Sigmoid colon (tissue), 7 donors: ENCODE measurements around the gene CCDC184. TPM values are rescaled to one million over a fixed set of nuclear protein-coding genes. Genes with fewer than 3 reads are reported as not detected.

Source experiments
- DNase-seq: peaks from one replicate; pipeline ENCODE4 v3.0.0-alpha.2; 2019
- H3K27ac ChIP-seq, 4 donors: fragments of 200-600 bp; sonication (generic); one replicate each; pipeline ENCODE4 v1.5.1; 2016 to 2019; ENCODE audit warnings: mild to moderate bottlenecking in 1 of 4
- H3K27me3 ChIP-seq, 3 donors: fragments of 200-600 bp; sonication (generic); one replicate each; pipeline ENCODE4 v1.5.1; 2019; ENCODE audit warnings: mild to moderate bottlenecking in 1 of 3
- H3K36me3 ChIP-seq, 4 donors: fragments of 200-600 bp; sonication (generic); one replicate each; pipeline ENCODE4 v1.5.1; 2016 to 2019
- H3K4me1 ChIP-seq, 4 donors: fragments of 200-600 bp; sonication (generic); one replicate each; pipeline ENCODE4 v1.5.1; 2017 to 2019
- H3K4me3 ChIP-seq, 4 donors: fragments of 200-600 bp; sonication (generic); one replicate each; pipeline ENCODE4 v1.5.1; 2017 to 2019; ENCODE audit warnings: mild to moderate bottlenecking in 2 of 4, moderate library complexity in 1 of 4
- H3K9me3 ChIP-seq, 4 donors: fragments of 200-600 bp in 3 of 4; sonication (generic) in 3 of 4; one replicate each; pipeline versions ENCODE4 v1.5.1 to v1.6.1; 2013 to 2019
- CTCF ChIP-seq, 4 experiments: fragments of 450-650 bp in 3 of 4; fragments of 200-600 bp in 1 of 4; IDR thresholded peaks; one replicate each; pipeline ENCODE4 v1.5.1; 2016 to 2019; ENCODE audit warnings: antibody characterized with exemption in 4 of 4, mild to moderate bottlenecking in 3 of 4, moderate library complexity in 2 of 4
- EP300 ChIP-seq, 4 donors: sonication (generic); formaldehyde crosslinking; IDR thresholded peaks; one replicate each; pipeline ENCODE4 v1.6.1; 2017; ENCODE audit warnings: antibody characterized with exemption in 4 of 4
- POLR2A ChIP-seq, 2 donors: fragments of 450-650 bp; IDR thresholded peaks; one replicate each; pipeline ENCODE4 v1.6.1; 2016; ENCODE audit warnings: antibody characterized with exemption in 2 of 2, mild to moderate bottlenecking in 2 of 2, moderate library complexity in 2 of 2
- POLR2AphosphoS5 ChIP-seq, 4 donors: sonication (generic); formaldehyde crosslinking; IDR thresholded peaks; one replicate each; pipeline ENCODE4 v1.6.1; 2017; ENCODE audit warnings: antibody characterized with exemption in 4 of 4
- WGBS, 2 donors: extraction: QIAGEN DNeasy Blood & Tissue Kit; methylation state at CpG; one replicate each; pipeline ENCODE4 v1.1.7; 2013; 5-methylcytosine and 5-hydroxymethylcytosine counted together
- intact Hi-C: fragments of 100-400 bp; cut with DNase I; formaldehyde crosslinking; loops from one replicate; pipeline ENCODE4 v1.15.1; 2023
- polyA plus RNA-seq, 3 donors: library from polyadenylated mRNA; stranded (reverse); fragments of 200-250 nt; gene quantifications; one replicate each; pipeline ENCODE4 v1.2.3, GENCODE V29; 2013
- total RNA-seq, 4 donors: library from RNA; depleted of rRNA; stranded (reverse); fragments of >200 nt; gene quantifications; one replicate each; pipeline ENCODE4 v1.1.0, GENCODE V29; 2016
- donor health status: healthy with polysubstance abuse.
- donor health status: Bipolar disorder and iron deficiency.
- donor health status: healthy.

Gene CCDC184
- total and polyA plus RNA-seq, 7 donors = 0.60 to 3.3 (median 1.9) TPM; not detected in 1

- TF ChIP-seq POLR2A (IDR thresholded peaks at IDR 0.05) (no peak), POLR2AphosphoS5 (IDR thresholded peaks at IDR 0.05) (no peak), CTCF (IDR thresholded peaks at IDR 0.05) (no peak), EP300 (IDR thresholded peaks at IDR 0.05) (no peak)
- H3K9me3 ChIP-seq = no peaks in the 10 kb centered on the region
- no peak overlapping the region for H3K27ac ChIP-seq
- H3K4me3 ChIP-seq = no peak overlapping the region
- 81 to 89% methylated on average over 2 of the region's 2 CpGs for WGBS, 2 donors
- H3K36me3 ChIP-seq = no peaks in the 10 kb centered on the region
- no peaks in the 10 kb centered on the region for H3K27me3 ChIP-seq
- DNase-seq = no peak
- intact Hi-C loops = loop anchor here (5.0 to 10.0 kb wide), 2 partner anchors 77 to 200 kb away; partner anchors contain the start of gene TMEM106C
- no peaks in the 10 kb centered on the region for H3K4me1 ChIP-seq
Observed at GRCh38 chr12:48164451-48164850, 19.0 kb upstream of the CCDC184 start.

GRCh38 chr12:48165089-48165981, 18.1 kb upstream of the CCDC184 start:
- H3K27ac ChIP-seq = no peak overlapping the region
- no peaks in the 10 kb centered on the region for H3K27me3 ChIP-seq
- H3K36me3 ChIP-seq = no peaks in the 10 kb centered on the region
- H3K4me3 ChIP-seq = no peak overlapping the region
- no peak for DNase-seq
- WGBS, 2 donors = 7 to 23% methylated on average over 2 of the region's 2 CpGs
- no peaks in the 10 kb centered on the region for H3K9me3 ChIP-seq
- H3K4me1 ChIP-seq = no peaks in the 10 kb centered on the region
- intact Hi-C loops = loop anchor here (10.0 kb wide), 1 partner anchor 201 kb away; the partner anchor contains the start of gene TMEM106C
- TF ChIP-seq POLR2A (IDR thresholded peaks at IDR 0.05) = no peak
- TF ChIP-seq EP300 (IDR thresholded peaks at IDR 0.05) = no peak
- TF ChIP-seq CTCF (IDR thresholded peaks at IDR 0.05) = peak; percentile 54 to 86 (median 74)

- Histone ChIP-seq H3K27me3 (no peaks in the 10 kb centered on the region), H3K4me1 (no peaks in the 10 kb centered on the region), H3K9me3 (no peaks in the 10 kb centered on the region), H3K27ac (no peak overlapping the region), H3K36me3 (no peaks in the 10 kb centered on the region), H3K4me3 (no peak overlapping the region)
- intact Hi-C loops = loop anchor here (10.0 kb wide), 1 partner anchor 204 kb away; the partner anchor contains the start of gene TMEM106C
- no peak for TF ChIP-seq POLR2AphosphoS5 (IDR thresholded peaks at IDR 0.05)
- TF ChIP-seq CTCF (IDR thresholded peaks at IDR 0.05) = no peak
- TF ChIP-seq POLR2A (IDR thresholded peaks at IDR 0.05) = no peak
- no peak for TF ChIP-seq EP300 (IDR thresholded peaks at IDR 0.05)
- 89 to 91% methylated on average over 19 of the region's 19 CpGs for WGBS, 2 donors
- DNase-seq = no peak
Observed at GRCh38 chr12:48169011-48169410, 14.4 kb upstream of the CCDC184 start.

GRCh38 chr12:48175613-48176416, 7.6 kb upstream of the CCDC184 start:
- Histone ChIP-seq H3K9me3 (no peaks in the 10 kb centered on the region), H3K27me3 (peaks cover 5 to 29% (median 11%) of the 10 kb centered on the region in 3 donors), H3K27ac (no peak overlapping the region), H3K4me1 (no peaks in the 10 kb centered on the region), H3K4me3 (no peak overlapping the region), H3K36me3 (no peaks in the 10 kb centered on the region)
- DNase-seq = no peak
- TF ChIP-seq POLR2AphosphoS5 (IDR thresholded peaks at IDR 0.05) (no peak), EP300 (IDR thresholded peaks at IDR 0.05) (no peak), CTCF (IDR thresholded peaks at IDR 0.05) (no peak), POLR2A (IDR thresholded peaks at IDR 0.05) (no peak)
- intact Hi-C loops = no loop called here
- WGBS, 2 donors = 62 to 64% methylated on average over 3 of the region's 3 CpGs
